Measurements from ENCODE around the gene MYL3.

- TF ChIP-seq CTCF (conservative IDR thresholded peaks at IDR 0.05; ENCODE audit: low read depth in 2 of 2): peak; percentile 78 to 85
- no peak for TF ChIP-seq ZNF114 (CRISPR knock-in tag; IDR thresholded peaks at IDR 0.05)
- TF ChIP-seq CREB1 (CRISPR knock-in tag; IDR thresholded peaks at IDR 0.05; ENCODE audit: low read depth): no peak
- TF ChIP-seq EZH2phosphoT487 (IDR thresholded peaks at IDR 0.05; ENCODE audit: unreplicated experiment): no peak
- TF ChIP-seq EZH2 (IDR thresholded peaks at IDR 0.05; ENCODE audit: low read depth, unreplicated experiment): no peak
- no peak for TF ChIP-seq POLR2AphosphoS5 (IDR thresholded peaks at IDR 0.05; ENCODE audit: low read depth)
- TF ChIP-seq REST (IDR thresholded peaks at IDR 0.05; ENCODE audit: unreplicated experiment): no peak
- TF ChIP-seq ZNF331 (CRISPR knock-in tag; IDR thresholded peaks at IDR 0.05; ENCODE audit: low read depth): no peak
- TF ChIP-seq NANOG (IDR thresholded peaks at IDR 0.05; ENCODE audit: borderline replicate concordance): no peak
- no peak for TF ChIP-seq JUNB (IDR thresholded peaks at IDR 0.05; ENCODE audit: unreplicated experiment)
Measured at GRCh38 chr3:46848271-46849044, 14.8 kb downstream of the MYL3 start.
